SJSA1 (cell line): Measurements from ENCODE around the gene AFAP1. TPM values are rescaled to one million over a fixed set of nuclear protein-coding genes. Genes with fewer than 3 reads are reported as not detected.

Experiments
- DNase-seq, 2 experiments: peaks; one replicate each; pipeline ENCODE4 v3.0.0-alpha.2; 2015 to 2020; ENCODE audit warnings: low spot score in 2 of 2, low read depth in 1 of 2
- H3K27ac ChIP-seq: fragments of 250-450 bp; sonication (Bioruptor Pico); 2 replicates; pipeline ENCODE4 v1.5.1; 2020; ENCODE audit warnings: mild to moderate bottlenecking, moderate library complexity
- H3K27me3 ChIP-seq: fragments of 250-450 bp; sonication (Bioruptor Pico); replicated peaks from 2 replicates; pipeline ENCODE4 v1.5.1; 2020; ENCODE audit warnings: mild to moderate bottlenecking, moderate library complexity
- H3K36me3 ChIP-seq: fragments of 250-450 bp; sonication (Bioruptor Pico); 2 replicates; pipeline ENCODE4 v1.5.1; 2020; ENCODE audit warnings: mild to moderate bottlenecking
- H3K4me1 ChIP-seq: fragments of 250-450 bp; sonication (Bioruptor Pico); replicated peaks from 2 replicates; pipeline ENCODE4 v1.6.1; 2021; ENCODE audit warnings: mild to moderate bottlenecking
- H3K4me3 ChIP-seq: fragments of 250-450 bp; sonication (Bioruptor Pico); 2 replicates; pipeline ENCODE4 v1.5.1; 2020; ENCODE audit warnings: mild to moderate bottlenecking
- H3K9me3 ChIP-seq: fragments of 250-450 bp; sonication (Bioruptor Pico); replicated peaks from 2 replicates; pipeline ENCODE4 v1.5.1; 2020; ENCODE audit warnings: mild to moderate bottlenecking
- total RNA-seq: library from RNA; depleted of rRNA; stranded (reverse); fragments of >200 nt; shearing (Covaris generic); gene quantifications from 2 replicates; pipeline ENCODE4 v1.2.3, GENCODE V29; 2014

AFAP1 gene
- total RNA-seq, 1 experiment from 2014 or later, result 47.4 TPM

DNA sequence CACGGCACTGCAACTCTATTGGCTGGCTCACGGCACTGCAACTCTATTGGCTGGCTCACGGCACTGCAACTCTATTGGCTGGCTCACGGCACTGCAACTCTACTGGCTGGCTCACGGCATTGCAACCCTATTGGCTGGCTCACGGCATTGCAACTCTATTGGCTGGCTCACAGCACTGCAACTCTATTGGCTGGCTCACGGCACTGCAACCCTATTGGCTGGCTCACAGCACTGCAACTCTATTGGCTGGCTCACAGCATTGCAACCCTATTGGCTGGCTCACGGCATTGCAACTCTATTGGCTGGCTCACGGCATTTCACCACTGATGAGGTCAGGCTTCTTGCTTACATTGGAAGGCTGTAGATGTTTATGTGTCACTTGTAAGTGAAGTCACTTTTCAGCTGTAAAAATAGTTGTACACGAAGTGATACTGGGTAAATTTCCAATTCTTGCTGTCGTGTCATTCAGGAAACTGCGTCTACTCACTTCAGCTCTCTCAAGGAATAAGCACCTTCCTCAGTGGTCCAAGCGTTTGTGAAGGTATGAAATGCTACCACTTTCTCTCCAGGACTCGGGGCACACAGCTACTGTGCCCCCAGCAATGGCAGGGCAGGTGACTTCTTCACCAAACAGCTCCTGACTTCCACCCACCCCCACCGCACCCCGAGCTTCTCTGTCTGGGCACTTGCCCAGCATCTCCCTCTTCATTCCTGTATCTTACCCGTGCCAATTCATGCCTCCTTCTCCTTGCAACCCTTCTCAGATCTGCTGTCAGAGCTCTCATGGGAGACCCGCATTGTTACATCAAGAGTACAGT, 141.3 kb downstream of the AFAP1 start:
- Histone ChIP-seq H3K4me3 (no peak overlapping the region), H3K27me3 (no peaks in the 10 kb centered on the region), H3K9me3 (no peaks in the 10 kb centered on the region), H3K27ac (no peak overlapping the region), H3K4me1 (no peaks in the 10 kb centered on the region), H3K36me3 (peaks cover 64% of the 10 kb centered on the region)
- no peak for DNase-seq

DNA sequence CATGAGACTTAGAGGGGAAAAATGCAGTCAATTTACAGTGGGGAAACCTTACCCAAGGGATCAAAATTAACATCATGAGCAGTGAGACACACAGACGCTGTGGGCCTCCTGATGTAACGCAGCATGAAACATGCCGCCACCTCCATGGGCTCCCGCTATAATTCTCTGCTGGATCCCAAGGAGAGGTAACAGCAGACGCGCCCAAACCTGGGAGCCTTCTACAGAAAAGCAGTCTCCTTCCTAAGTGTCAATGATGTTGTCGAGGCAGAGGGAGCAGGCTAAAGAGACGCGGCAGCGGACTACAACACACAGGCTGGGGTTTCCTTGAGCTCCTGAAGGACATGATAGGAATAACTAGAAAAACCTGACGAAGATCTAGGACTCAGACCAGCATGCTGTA, 142.3 kb downstream of the AFAP1 start:
- Histone ChIP-seq H3K27ac (no peak overlapping the region), H3K36me3 (peaks cover 70% of the 10 kb centered on the region)
- DNase-seq, result no peak

DNA sequence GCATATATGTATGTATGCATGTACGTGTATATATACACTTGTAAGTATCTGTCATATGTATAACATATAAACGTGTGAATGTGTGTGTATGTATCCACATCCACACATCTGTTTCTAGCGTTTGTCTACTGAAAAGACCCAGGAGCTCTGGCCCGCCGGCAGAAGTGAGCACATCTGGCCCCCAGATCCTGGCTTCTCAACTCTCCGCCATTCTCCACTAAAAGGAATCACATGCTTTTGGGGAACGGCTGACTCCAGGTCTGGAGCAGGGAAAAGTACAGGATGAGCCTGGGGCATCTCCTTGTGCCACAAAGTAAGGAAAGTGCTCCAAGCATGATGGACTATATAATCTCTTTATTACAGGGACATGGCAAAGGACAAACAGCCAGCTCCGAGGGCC, 143.7 kb downstream of the AFAP1 start:
- Histone ChIP-seq H3K4me1 (no peaks in the 10 kb centered on the region), H3K27me3 (no peaks in the 10 kb centered on the region), H3K36me3 (peaks cover 77% of the 10 kb centered on the region), H3K27ac (no peak overlapping the region), H3K4me3 (no peak overlapping the region), H3K9me3 (no peaks in the 10 kb centered on the region)
- DNase-seq, result no peak

More for the DNA sequence above, 142.3 kb downstream of the AFAP1 start:
- Histone ChIP-seq H3K4me1 (no peaks in the 10 kb centered on the region), H3K9me3 (no peaks in the 10 kb centered on the region), H3K4me3 (no peak overlapping the region), H3K27me3 (no peaks in the 10 kb centered on the region)

DNA sequence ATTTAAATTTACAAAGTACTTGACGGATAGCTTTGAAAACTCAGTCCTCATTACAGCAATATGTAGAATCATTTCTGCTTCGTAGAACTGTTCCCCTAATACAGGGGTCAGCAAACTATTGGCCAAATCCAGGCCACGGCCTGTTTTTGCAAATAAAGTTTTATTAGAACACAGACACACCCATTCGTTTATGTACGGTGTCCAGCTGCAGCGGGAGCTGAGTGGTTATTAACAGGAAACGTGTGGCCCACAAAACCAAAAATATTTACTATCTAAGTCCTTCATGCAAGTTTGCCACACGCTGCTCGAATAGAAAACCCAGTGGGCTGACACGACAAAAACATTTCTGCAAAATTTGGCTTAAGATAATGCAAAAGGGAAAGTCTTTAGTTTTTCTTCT, 146.5 kb downstream of the AFAP1 start:
- no peak overlapping the region for H3K4me3 ChIP-seq
- H3K36me3 ChIP-seq, result peaks cover 61% of the 10 kb centered on the region
- H3K27me3 ChIP-seq, result no peaks in the 10 kb centered on the region
- no peaks in the 10 kb centered on the region for H3K9me3 ChIP-seq
- no peaks in the 10 kb centered on the region for H3K4me1 ChIP-seq
- no peak for DNase-seq
- H3K27ac ChIP-seq, result no peak overlapping the region

DNA sequence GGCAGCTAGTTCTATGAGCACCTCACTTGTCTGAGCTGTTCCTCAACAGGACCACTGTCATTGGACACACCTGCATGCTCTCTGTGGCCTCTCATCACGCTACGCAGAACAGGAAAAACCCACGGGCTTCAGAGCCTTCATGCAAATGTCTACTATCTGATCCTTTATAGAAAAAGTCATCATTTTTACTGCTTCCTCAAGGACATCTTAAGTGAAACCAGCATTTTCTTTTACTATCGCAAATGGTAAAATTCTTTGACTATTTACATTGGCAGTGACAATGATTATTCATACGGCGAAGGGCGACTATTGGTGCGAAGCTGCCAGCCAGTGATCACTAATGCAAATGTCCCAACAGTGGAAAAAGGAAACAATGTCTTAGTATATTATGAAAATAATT, 147.0 kb downstream of the AFAP1 start:
- H3K36me3 ChIP-seq, result peaks cover 59% of the 10 kb centered on the region
- no peaks in the 10 kb centered on the region for H3K27me3 ChIP-seq
- H3K4me3 ChIP-seq, result no peak overlapping the region
- H3K27ac ChIP-seq, result no peak overlapping the region
- DNase-seq, result no peak
- H3K9me3 ChIP-seq, result no peaks in the 10 kb centered on the region
- H3K4me1 ChIP-seq, result no peaks in the 10 kb centered on the region

DNA sequence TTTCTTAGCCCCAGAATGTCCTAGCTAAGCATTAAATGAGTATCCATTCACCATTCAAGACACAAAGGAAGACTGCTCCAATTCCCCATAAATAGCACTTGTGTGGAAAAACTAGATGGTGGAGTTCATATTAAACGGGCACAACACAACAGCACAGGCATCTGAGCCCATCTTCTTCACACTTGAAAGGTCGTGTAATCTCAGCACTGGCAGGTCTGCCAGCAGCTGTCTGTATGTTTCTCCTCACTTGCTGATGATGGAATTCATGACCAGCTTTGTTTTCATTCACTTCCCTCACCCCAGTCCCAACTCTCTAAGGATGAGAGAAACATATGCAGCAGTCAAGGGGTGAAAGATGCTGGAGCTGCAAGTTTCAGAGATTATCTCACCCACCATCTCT, 148.7 kb downstream of the AFAP1 start:
- no peak for DNase-seq
- H3K9me3 ChIP-seq, result no peaks in the 10 kb centered on the region
- no peak overlapping the region for H3K4me3 ChIP-seq
- H3K4me1 ChIP-seq, result no peaks in the 10 kb centered on the region
- peaks cover 59% of the 10 kb centered on the region for H3K36me3 ChIP-seq
- no peaks in the 10 kb centered on the region for H3K27me3 ChIP-seq
- H3K27ac ChIP-seq, result no peak overlapping the region

DNA sequence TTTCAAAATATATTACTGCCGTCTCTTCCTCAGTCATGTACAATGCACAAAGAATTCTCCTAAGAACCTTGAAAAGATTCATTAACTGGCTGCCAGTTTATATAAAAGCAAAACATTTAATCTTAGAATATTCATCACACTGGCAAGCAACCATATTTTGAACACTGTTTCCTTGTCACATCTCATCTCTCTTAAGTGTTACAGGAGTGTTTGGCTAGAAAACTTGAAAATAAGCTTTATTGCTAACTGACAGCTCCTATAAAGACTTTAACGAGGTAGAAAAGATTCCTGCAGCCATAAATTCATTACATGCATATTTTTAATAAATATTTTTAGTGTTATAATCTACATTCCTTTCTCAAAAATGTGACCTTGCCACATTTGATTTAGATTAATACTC, 149.6 kb downstream of the AFAP1 start:
- no peak for DNase-seq
- Histone ChIP-seq H3K27me3 (no peaks in the 10 kb centered on the region), H3K27ac (no peak overlapping the region), H3K36me3 (peaks cover 64% of the 10 kb centered on the region), H3K4me3 (no peak overlapping the region), H3K4me1 (no peaks in the 10 kb centered on the region), H3K9me3 (no peaks in the 10 kb centered on the region)

DNA sequence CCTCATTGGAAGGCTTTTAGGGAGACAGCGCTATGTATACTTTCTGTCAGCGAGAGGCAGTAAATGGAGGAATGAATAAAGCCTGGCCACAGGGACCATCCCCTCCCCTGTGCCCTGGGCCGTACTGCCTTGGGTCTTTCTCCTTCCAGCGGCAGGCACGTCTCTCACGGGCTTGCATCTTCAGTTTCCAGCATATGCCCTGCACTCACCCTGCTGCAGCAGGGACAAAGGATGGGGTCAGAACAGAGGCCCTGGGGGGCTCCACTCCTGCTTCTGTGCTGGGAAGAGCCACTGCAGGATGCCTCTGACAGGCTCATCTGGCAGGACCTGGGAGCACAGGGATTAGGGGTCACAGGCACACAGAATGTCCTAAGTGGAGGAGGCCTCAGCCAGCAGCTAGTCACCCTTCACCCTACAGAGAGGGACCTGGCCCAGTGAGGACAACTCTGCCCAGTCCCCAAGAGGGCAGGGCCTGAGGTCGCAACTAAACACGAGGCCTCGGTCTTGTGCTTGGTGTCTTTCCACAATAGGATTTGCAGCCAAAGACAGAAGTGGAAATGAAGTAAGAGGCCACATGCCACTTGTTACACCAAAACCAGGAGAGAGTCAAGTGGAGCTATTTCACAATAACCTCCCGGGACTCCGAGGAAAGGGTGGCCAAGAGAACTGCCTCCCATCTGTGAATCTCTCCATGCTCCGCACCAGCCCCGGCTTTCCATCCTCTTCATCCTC, 150.8 kb downstream of the AFAP1 start:
- Histone ChIP-seq H3K27me3 (no peaks in the 10 kb centered on the region), H3K9me3 (no peaks in the 10 kb centered on the region), H3K36me3 (peaks cover 68% of the 10 kb centered on the region), H3K27ac (no peak overlapping the region), H3K4me1 (no peaks in the 10 kb centered on the region), H3K4me3 (no peak overlapping the region)
- DNase-seq, result no peak

DNA sequence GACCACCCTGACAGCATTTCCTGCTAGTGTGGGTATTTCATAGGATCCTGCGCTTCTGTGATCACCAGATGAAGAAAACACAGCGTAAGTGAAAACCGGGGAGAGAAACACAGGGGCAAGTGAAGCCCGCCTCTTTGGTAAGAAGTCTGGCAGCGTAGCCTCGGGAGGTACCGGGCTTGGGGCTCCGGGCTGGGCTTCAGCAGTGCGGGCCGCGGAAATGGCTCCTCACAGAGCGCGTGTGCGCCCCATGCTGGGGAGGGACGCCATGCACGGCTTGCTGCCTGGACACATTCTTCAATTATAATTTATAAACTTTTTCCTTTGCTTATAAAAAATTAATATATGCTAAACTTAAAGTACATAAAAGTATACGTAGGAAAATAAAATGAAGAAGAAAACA, 151.5 kb downstream of the AFAP1 start:
- H3K4me1 ChIP-seq, result no peaks in the 10 kb centered on the region
- H3K4me3 ChIP-seq, result no peak overlapping the region
- no peak for DNase-seq
- H3K27me3 ChIP-seq, result no peaks in the 10 kb centered on the region
- H3K36me3 ChIP-seq, result peaks cover 66% of the 10 kb centered on the region
- H3K9me3 ChIP-seq, result no peaks in the 10 kb centered on the region
- no peak overlapping the region for H3K27ac ChIP-seq

DNA sequence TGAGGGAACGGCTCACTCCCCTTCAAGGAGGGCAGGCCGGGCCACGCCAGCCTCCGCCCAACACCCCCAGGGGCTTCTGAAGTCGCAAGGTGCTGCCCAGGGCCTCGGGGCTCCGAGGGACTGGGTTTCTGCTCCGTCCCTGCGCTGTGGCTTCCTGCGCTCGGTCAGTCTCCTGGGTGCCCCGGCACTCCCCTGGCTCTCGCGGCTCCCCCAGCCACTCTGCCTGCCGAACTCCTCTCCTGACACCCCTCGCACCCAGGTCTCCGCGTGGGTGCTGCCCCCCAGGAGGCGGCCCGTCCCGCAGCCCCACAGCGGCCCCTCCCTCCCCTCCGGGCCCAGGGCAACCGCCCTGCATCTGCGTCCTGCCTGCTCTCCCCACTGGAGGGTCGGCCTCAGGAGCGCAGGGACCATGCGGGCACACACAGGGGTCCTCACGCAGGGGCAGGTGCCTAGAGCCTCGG, 151.9 kb downstream of the AFAP1 start:
- no peak overlapping the region for H3K4me3 ChIP-seq
- H3K27ac ChIP-seq, result no peak overlapping the region
- H3K27me3 ChIP-seq, result no peaks in the 10 kb centered on the region
- H3K9me3 ChIP-seq, result no peaks in the 10 kb centered on the region
- H3K36me3 ChIP-seq, result peaks cover 63% of the 10 kb centered on the region
- no peaks in the 10 kb centered on the region for H3K4me1 ChIP-seq
- DNase-seq, result no peak

DNA sequence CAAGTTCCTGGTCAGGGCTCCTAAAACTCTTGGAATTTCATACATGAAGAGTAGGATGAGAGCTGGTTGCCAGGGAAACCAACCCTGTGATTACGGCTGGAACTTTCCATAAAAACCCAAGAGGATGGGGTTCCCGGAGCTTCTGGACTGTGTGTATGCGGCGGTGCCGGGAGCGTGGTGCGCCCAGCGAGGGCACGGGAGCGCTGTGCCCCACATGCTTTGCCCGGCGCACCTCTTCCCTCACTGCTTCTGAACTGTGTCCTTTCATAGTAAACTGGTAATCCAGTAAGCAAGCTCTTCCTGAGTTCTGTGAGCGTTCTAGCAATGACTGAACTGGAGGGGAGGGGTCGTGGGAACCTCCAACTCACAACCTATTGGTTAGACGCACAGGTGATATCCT, 152.6 kb downstream of the AFAP1 start:
- H3K27me3 ChIP-seq, result no peaks in the 10 kb centered on the region
- H3K4me3 ChIP-seq, result no peak overlapping the region
- H3K36me3 ChIP-seq, result peaks cover 63% of the 10 kb centered on the region
- H3K9me3 ChIP-seq, result no peaks in the 10 kb centered on the region
- no peak overlapping the region for H3K27ac ChIP-seq
- no peaks in the 10 kb centered on the region for H3K4me1 ChIP-seq
- DNase-seq, result no peak

DNA sequence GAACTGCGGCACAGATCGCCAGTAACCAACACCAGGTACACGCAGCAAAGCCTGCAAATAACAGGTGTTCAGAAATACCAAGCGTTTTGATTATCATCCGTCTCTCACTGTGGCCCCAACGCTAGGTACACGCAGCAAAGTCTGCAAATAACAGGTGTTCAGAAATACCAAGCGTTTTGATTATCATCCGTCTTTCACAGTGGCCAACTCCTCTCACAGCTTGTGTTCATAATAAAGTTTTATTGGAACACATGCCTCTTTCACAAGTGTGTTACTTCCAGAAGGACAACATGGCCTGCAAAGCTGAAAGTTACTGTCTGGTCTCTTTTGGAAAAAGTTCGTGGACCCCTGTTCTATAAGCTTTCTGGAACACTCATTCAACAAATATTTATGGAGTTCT, 153.1 kb downstream of the AFAP1 start:
- Histone ChIP-seq H3K27ac (no peak overlapping the region), H3K27me3 (no peaks in the 10 kb centered on the region), H3K4me1 (no peaks in the 10 kb centered on the region), H3K36me3 (peaks cover 65% of the 10 kb centered on the region), H3K9me3 (no peaks in the 10 kb centered on the region), H3K4me3 (no peak overlapping the region)
- DNase-seq, result no peak

DNA sequence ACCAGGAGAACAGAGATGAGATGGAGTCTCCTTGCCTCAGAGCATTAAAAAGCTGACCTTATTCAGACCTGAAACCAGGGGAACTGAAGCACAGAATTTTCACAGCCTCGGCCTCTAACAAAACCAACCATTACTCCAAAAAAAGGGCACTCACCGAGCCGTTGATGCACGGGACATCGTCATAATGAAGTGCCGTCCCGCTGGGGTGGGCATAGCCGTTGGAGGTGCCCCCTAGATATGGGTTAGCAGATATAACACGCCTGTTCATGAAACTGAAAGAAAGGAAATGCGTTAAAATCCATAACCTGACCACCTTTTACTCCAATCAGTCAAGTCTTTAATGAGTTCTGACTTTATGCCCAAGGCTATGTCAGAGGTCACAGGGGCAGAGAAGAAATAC, 153.6 kb downstream of the AFAP1 start:
- no peaks in the 10 kb centered on the region for H3K9me3 ChIP-seq
- no peak for DNase-seq
- H3K4me1 ChIP-seq, result no peaks in the 10 kb centered on the region
- H3K4me3 ChIP-seq, result no peak overlapping the region
- H3K27me3 ChIP-seq, result no peaks in the 10 kb centered on the region
- peaks cover 67% of the 10 kb centered on the region for H3K36me3 ChIP-seq
- no peak overlapping the region for H3K27ac ChIP-seq

DNA sequence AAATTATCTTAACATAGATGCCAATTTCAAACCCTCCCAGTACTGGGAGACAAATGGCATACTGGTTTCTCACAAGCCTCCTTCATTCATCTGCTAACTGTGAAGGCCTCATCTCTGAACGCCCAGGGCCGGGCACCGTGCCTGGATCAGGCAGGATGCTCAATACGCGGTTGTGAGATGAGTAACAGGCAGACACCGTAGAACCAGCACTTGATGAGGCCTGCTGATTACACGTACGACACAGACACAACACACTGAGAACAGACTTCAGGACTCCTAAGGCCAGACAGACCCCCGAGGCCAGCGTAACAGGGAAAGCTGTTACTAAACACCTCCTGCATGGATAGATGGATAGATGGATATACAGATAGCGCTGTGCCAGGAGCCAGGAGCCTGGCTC, 154.6 kb downstream of the AFAP1 start:
- Histone ChIP-seq H3K36me3 (peaks cover 69% of the 10 kb centered on the region), H3K27me3 (no peaks in the 10 kb centered on the region)
- DNase-seq, result no peak

More for the DNA sequence above, 154.6 kb downstream of the AFAP1 start:
- Histone ChIP-seq H3K4me3 (no peak overlapping the region), H3K9me3 (no peaks in the 10 kb centered on the region), H3K27ac (no peak overlapping the region), H3K4me1 (peaks cover under 1% of the 10 kb centered on the region; the same call in 1 of the 2 replicates)
